Head of caudate nucleus (tissue), 42 donors: Measurements from ENCODE around the gene BRI3.

Experiments used
- DNase-seq, 42 donors: peaks; one replicate each; pipeline versions ENCODE4 v3.0.0 to v3.0.0-alpha.2; 2020 to 2021; ENCODE audit warnings: mixed read lengths in 7 of 42
- intact Hi-C: fragments of 100-400 bp; cut with DNase I; formaldehyde crosslinking; loops from one replicate; pipeline ENCODE4 v1.15.0; 2022

Gene BRI3

DNA sequence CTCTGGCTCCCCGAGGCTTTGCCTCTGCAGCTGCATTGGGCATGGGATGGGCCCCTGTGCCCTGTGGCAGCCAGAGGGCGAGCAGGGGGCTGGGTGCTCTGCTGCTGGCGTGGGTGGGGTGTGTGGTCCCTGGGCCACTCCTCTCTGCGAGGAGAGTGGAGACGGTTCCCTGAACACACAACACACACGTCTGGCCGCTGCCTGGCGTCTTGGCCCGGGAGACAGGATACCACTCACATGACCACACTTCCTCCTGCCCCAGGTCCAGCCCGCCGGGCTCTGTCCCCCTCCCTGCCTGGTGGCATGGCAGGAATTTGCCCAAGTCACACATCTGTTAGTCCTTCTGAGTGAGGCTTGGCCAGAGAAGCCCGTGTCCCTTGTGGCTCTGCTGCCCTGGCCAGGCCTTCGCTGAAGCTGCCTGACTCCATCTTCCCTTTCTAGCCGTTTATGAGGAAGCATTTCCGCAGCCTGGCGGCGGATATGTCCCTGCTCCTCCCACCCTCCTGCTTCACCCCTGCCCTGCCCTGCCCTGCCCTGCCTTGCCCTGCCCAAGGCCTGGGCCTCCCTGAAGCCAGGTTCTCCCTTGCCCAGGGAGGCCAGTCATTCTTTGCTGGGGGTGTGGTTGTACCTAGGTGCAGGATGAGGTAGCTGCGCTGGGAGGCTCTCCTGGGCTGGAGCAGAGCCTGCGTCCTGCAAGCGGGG, 3.0 kb downstream of the BRI3 start:
- intact Hi-C loops = loop anchor here (10.0 kb wide), 1 partner anchor 590 kb away; the partner anchor contains the start of genes TMEM130 and TRRAP
- peak in 29 of 42 donors; percentile 14 to 70 (median 44) for DNase-seq

DNA sequence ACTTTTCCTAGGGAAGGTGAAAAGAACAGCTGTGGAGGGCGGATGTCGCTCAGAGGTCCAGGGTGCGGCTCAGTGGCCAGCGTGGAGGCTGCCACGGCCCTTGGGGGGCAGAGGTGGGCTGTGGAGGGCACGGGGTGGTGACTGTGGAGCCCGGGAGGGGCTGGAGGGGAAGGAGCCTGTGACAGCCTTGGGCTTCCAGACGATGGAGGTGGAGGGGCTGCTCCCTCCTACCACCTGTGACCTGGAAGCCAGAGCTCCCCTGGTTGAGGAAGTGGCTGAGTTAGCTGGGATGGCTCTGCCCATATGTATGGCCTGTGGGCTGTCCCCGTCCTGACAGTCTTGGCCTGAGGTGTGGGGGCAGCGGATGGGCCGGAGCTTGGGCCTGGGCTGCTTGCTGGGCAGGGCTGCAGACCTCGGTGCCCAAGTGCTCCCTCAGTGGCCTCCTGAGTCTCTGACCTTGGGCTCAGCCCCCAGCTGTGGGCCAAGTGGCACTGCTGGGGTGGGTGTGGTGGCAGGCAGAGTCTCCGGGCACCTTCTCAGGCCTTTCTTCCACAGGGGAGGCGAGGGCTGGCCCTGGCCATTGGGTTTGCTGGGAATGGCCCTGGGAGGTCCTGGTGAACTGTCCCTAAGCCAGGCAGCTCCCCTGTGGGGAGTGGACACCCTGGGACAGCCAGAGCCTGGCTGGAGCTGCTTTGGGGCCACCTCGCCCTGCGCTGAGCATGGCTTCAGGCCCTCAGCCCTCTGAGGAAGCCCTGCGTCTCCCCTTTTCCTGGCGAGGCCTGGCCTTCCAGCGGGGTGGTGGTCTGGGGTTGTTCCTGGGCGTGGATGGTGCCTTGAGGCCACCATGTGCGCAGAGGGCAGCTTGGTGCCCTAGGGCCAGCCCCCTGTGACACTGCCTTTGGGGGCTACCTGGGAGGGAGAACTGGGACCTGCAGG, 3.9 kb downstream of the BRI3 start:
- intact Hi-C loops = loop anchor here (10.0 kb wide), 1 partner anchor 589 kb away; the partner anchor contains the start of genes TMEM130 and TRRAP
- no peak for DNase-seq

DNA sequence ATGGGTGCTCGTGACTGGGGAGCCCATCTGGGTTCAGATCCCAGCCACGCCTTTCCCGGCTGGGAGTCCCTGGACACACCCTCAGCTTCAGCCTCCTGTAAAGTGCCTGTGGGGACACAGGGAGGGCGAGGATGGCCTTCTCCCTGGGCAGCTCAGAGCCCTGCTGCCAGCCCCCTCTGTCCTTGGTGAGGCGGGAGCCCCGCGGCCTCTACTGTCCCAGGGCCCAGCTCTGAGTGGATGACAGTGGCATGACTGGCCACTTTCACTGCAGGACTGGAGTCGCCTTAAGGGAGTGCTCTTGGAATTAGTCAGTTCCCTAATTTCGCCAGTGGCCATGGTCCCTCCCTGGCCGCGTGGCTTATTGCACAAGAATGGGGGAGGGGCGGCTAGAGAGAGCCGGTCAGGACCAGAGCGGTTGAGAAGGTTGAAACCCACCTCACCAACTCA, 4.6 kb downstream of the BRI3 start:
- DNase-seq = peak in 21 of 42 donors; percentile 8 to 70 (median 50)
- intact Hi-C loops = loop anchor here (10.0 kb wide), 1 partner anchor 589 kb away; the partner anchor contains the start of genes TMEM130 and TRRAP

DNA sequence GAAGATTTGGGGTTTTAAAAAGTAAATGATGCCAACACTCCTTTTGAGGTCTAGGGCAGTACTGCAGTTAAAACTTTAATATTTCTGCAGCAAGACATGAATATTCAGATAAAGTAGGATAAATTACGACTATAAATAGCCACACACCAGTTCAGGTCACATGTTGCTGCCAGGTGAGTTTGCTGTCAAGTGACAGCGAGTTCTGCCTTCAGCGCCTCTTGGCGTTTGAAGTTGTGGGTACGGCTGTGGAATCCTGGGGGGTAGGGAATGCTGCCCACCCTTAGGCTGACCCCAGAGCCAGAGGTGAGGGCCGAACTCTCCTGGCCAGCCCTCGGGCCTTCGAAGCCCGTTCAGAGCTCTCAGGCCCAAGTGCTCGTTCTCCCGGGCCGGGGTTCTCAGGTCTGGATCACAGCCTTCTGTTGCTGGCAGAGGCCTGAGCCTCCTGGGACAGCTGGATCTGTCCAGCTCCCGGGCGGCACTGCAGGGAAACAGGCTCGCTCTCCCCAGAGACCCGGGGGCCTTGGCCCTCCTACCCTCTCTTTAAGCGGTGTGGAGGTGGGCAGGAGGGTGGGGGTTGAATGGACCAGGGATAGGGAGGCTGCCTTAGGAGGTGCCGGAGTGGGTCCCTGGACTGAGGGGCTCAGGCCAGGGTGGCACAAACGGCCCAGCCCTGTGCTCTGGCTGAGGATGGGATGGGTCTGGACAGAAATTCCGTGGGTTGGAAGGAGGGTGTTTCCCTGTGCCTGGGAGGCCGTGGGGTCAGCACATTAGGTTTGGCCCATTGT, 5.4 kb downstream of the BRI3 start:
- peak in 41 of 42 donors; percentile 53 to 91 (median 76) for DNase-seq
- intact Hi-C loops = loop anchor here (10.0 kb wide), 1 partner anchor 588 kb away; the partner anchor contains the start of genes TMEM130 and TRRAP

DNA sequence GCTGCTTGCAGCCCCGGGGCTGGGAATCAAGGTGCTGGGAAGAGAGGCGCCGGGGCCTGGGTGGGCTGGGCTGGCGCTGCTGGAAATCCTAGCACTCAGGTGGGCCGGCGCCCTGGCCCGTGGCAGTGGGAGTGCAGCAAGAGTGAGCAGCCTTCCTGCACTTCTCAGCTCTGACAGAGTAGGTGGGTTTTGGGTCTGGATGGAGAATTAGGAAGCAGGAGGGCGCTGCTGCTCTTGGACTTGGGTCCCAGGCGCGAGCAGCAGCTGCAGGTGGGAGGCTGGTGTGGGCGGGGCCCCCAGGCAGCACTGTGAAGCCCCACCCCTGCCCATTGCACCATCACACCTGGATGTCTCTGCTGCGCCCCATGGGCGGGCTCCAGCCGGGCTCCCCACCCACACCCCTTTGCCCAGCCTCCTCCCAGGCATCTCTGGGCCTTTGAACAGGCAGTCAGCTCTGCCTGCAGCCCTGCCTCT, 6.0 kb downstream of the BRI3 start:
- peak in 35 of 42 donors; percentile 27 to 88 (median 63) for DNase-seq
- intact Hi-C loops = loop anchor here (10.0 kb wide), 1 partner anchor 587 kb away; the partner anchor contains the start of genes TMEM130 and TRRAP

DNA sequence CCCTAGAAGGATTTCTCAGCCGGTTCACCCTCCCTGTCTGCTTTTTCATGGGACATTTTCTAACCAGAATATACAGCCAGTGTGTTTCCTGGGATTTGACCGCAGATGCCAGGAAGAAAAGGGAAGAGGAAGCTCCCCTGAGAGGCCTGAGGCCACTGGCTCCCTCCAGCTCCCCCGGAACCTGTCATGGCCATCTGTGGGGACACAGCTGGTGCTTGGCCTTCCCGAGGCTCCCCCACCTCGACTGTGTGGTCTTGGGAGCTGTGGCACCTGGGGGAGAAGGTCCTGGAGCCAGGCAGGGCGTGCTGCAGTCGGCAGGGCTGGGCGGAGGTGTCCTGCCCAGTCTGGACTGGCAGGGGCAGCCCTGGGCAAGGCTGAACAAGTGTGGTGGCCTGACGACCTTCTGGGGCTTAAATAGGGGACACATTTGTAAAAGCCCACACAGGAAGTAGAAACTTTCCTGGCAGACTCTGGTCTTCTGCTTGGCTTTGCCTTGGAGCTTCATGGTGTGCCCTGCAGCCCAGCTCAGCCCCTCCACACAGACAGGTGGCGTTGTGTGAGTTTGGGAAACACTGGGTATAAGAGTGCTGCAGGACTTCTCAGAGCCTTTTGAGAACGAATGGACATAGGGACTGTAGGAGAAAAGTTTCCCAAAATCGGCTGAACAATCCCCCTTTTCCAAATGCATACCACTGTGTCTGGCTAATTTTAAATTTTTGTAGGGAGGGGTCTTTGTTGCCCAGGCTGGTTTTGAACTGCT, 6.8 kb downstream of the BRI3 start:
- intact Hi-C loops = loop anchor here (10.0 kb wide), 1 partner anchor 587 kb away; the partner anchor contains the start of genes TMEM130 and TRRAP
- DNase-seq = no peak

DNA sequence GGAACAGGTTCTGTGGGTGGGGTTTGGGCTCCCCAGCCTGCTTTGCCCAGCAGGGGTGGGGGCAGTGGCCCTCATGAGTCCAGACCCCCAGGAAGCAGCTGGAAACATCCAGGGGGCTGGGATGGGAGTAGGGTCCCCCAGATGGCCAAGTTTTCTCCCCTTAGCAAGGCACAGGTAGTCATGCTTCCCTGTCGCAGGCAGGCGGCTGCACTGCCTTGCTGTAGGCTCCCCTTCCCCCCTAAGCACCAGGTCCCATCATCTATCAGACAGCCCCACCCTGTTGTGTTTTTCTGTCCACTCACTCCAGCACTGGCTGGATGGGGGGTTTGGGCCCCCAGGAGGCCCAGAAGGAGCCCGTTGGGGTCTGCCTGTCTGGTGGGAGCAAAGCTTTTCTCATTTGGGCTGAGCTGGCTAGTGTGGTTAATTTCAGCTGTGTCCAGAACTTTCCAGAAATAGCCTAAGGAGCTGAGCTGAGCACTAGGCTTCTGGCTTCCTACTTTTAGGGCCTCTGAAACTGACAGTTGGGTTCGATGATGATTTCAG, 7.9 kb downstream of the BRI3 start:
- intact Hi-C loops = loop anchor here (10.0 kb wide), 1 partner anchor 585 kb away; the partner anchor contains the start of genes TMEM130 and TRRAP
- DNase-seq = no peak

DNA sequence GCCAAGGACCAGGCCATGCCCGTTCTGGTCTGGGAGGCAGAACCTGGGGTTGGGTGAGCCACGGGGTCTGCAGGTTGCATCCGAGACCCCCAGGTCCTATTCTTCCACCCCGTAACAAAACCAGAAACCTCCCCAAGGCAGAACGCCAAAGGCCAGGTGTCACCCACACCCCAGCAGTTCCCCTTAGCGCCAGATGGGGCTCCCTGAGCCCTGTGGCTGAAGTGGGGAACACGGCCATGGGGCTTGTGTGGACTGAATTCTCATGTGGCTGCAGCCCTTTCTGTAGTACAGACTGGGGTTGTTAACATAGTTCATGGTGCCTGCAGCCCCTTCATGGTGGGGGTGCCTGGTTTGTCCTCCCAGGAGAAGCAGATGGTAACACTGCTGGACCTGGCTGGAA, 10.2 kb downstream of the BRI3 start:
- DNase-seq = no peak
- intact Hi-C loops = no loop called here

DNA sequence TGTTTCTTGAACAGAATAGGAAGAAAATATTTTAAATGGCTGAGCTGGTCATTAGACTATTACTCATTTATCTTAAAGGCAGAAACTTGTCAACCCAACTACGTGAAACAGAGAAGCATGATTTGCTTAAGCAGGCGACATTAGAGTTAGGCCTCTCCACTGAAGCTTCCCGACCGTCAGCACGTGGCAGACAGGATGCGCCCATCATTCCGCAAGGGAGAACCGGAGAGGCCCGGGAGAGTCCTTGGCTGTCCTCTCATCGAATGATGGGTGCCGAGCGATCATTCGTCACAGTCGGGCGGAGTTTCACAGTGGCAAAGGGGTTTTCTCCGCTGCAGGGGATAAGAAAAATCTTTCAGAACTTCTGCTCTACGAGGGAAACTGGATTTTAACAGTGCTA, 11.8 kb downstream of the BRI3 start:
- no peak for DNase-seq

DNA sequence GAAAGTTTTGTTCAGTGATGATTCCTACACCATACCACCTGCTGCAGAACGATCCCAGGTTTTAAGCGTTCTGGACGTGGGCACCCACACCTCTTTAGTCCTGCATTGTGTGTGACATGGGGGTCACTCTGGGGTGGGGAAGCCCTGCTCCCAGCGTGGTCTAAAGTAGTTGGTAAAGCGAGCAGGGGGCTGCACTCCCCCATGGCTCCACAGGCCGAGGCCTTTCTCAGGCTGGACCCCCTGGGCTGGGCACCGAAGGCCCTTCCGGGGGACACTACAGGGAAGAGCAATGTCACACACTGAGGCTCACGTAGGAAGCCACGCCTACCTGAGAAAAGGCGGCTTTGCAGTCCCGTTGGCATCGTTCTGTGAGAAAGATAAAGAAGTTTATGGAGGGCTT, 12.3 kb downstream of the BRI3 start:
- intact Hi-C loops = no loop called here
- DNase-seq = no peak

More for the DNA sequence above, 11.8 kb downstream of the BRI3 start:
- intact Hi-C loops = no loop called here

DNA sequence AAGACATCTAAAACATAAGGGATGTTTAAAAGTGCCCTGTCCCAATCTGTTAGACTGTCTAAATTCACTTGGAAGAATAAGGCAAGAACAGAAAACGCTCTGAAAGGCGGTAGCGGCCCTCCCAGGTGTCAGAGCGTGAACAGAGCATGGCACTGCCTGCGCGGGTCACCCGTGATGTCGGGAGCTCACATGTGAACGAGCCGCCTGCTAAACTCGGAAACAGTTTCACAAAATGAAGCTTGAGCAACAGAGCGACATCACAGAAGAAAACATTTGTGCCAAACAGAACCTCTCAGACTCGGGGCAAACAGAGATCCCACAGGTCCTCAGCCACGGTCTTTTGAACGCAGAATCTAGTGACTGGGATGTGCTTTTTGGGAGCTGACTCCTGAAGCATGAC, 12.8 kb downstream of the BRI3 start:
- intact Hi-C loops = no loop called here
- DNase-seq = no peak

DNA sequence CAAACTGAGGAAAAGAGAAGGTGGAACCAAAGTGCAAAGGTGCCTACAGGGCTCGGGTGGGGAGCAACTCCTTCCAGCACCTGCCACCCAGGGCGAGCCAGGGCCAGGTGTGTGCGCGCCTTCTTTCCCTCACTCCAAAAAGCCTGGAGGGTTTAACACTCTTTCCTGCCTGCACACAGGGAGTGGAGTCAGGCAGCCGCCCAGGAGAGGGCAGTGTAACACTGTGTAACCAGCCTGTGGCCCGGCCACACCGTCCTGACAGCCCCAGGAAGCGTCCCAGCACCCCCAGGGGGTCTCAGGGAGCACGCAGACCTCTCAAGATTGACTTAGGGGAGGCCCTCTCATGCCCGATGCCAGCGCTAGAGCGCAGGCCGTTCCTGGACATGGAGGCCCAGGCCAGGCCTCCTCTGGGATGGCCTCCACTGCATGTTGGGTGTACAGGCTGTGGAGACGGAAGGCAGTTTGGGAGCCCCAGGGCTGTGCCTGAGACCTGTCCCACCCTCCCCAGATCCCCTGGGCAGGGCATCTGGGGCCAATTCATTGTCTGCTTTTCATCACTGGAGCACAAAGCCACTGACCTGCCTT, 13.4 kb downstream of the BRI3 start:
- peak in 38 of 42 donors; percentile 37 to 83 (median 60) for DNase-seq
- intact Hi-C loops = no loop called here

DNA sequence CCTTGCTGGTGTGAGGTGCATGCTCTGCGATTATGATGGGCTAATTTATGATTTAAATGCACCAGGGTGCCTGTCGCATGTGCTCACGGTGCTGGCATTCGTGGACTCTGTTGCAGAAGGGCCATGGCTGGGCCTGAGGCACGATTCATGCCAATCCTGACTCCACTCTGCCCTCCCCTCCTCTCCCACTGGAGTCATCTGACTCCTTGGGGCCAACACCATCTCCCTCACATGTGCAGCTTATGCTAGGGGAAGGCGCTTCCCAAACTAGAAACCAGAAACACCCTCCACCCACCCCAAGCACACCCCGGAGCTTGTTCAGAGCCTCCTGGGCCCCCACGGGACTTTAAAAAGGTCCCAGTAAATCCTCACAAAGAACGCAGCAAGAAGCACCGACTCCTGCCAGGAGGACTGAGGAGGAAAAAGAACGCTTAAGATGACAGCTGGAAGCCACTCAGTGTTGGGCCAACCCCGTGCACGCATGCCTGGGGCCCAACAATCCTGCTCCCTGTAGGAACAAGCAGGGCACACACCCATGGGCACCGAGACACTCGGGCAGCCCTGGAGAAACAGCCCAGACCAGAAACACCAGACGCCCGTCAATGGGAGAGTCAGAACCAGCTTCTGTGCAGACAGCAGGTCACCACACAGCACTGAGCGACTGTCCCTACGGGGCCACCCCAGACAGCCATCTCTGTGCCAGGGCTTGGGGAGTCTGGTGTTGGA, 14.1 kb downstream of the BRI3 start:
- peak in 1 of 42 donors; percentile 28 for DNase-seq
- intact Hi-C loops = no loop called here

DNA sequence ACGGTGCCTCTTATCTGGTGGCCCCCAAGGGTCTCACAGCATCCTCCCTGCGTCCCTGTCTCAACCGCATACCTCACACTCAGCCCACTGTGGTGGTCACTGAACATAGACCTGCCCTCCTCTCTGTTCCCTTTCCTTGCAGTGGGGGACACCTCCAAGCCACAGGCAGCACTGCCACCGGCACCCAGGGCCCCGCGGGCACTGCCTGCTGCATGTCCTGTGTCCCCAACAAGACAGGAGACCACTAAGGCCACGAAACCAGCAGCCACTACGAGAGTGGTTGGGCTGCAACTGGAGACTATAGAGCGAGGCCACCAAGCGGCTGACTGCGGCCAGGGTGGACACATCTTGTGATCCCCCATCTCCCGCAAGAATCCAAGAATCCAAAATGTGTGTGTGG, 15.3 kb downstream of the BRI3 start:
- intact Hi-C loops = no loop called here
- DNase-seq = no peak

DNA sequence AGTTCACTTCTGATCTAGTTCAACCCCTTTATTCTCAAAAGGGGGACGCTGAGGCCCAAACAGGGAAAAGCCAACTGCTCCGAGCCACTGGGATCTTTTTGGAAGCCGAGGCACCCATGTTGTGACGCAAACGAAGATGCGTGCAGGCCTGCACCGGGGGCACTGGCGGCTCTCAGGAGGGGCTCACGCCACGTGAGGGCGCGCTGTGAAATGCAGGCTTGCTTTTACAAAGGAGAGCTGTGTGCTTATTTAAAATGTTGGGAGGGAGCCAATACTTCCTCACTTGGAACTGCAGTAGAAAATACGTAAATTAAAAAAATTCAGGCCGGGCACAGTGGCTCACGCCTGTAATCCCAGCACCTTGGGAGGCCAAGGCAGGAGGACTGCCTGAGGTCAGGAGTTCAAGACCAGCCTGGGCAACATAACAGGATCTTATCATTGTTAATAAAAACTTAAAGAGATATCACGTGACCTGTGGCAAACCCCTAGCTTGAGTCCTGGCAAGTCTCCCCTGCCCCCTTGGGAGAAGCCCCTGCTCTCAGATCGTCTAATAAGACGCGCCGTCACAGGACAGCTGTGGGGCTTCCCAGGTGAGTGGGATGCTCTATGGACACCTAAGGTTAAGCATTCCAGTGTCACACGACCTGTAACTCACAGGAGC, 16.3 kb downstream of the BRI3 start:
- intact Hi-C loops = no loop called here
- no peak for DNase-seq
